Activated T-cell treated with anti-CD3 and anti-CD28 coated beads, Interleukin-2, amount 50 U/mL, for 72 hours (primary cell): Measurements from ENCODE around the gene CDH1. TPM values are rescaled to one million over a fixed set of nuclear protein-coding genes. Genes with fewer than 3 reads are reported as not detected.
"Not testable (repeated sequence)": the region's sequence is repeated elsewhere in the genome, so short reads cannot be mapped to it uniquely, and the experiment has no call there.

Experiments
- ATAC-seq, 2 donors: fragments of 150-1000 bp; cut with Tn5 transposase; replicated peaks in 1 of 2; 2 replicates each; pipeline ENCODE4 v1.10.0; 2021; ENCODE audit warnings: moderate library complexity in 2 of 2, mild to moderate bottlenecking in 1 of 2
- DNase-seq, 2 donors: peaks; one replicate each; pipeline ENCODE4 v3.0.0; 2021 to 2022; ENCODE audit warnings: mixed read lengths in 1 of 2
- H3K27ac Mint-ChIP-seq: one replicate; pipeline ENCODE4 v1.8.0; 2022; ENCODE audit warnings: mild to moderate bottlenecking, moderate library complexity, mixed read lengths
- H3K27me3 Mint-ChIP-seq: one replicate; pipeline ENCODE4 v1.8.0; 2022; ENCODE audit warnings: low read depth, mixed read lengths
- H3K36me3 Mint-ChIP-seq, 2 donors: one replicate each; pipeline ENCODE4 v1.8.0; 2022; ENCODE audit warnings: mixed read lengths in 2 of 2, mild to moderate bottlenecking in 1 of 2; ENCODE audit not compliant: insufficient read depth in 2 of 2
- H3K4me1 Mint-ChIP-seq: one replicate; pipeline ENCODE4 v1.8.0; 2022; ENCODE audit warnings: low read depth, mixed read lengths
- H3K4me3 Mint-ChIP-seq, 2 donors: one replicate each; pipeline ENCODE4 v1.8.0; 2022; ENCODE audit warnings: mild to moderate bottlenecking in 2 of 2, mixed read lengths in 2 of 2, moderate library complexity in 2 of 2
- H3K9me3 Mint-ChIP-seq, 2 donors: one replicate each; pipeline ENCODE4 v1.8.0; 2022; ENCODE audit warnings: mixed read lengths in 2 of 2
- total RNA-seq, 2 donors: library from RNA; stranded (reverse); gene quantifications; one replicate each; pipeline ENCODE4 v1.2.3, GENCODE V29; 2022

CDH1 gene
- total RNA-seq, 2 donors from 2014 or later = 5.2 to 8.6 TPM

DNA sequence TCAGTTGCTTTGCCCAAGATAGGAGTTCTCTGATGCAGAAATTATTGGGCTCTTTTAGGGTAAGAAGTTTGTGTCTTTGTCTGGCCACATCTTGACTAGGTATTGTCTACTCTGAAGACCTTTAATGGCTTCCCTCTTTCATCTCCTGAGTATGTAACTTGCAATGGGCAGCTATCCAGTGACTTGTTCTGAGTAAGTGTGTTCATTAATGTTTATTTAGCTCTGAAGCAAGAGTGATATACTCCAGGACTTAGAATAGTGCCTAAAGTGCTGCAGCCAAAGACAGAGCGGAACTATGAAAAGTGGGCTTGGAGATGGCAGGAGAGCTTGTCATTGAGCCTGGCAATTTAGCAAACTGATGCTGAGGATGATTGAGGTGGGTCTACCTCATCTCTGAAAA lies 97.5 kb downstream of the CDH1 start:
- ATAC-seq (no peak), DNase-seq (no peak)
- Mint-ChIP-seq H3K36me3 (no peaks in the 10 kb centered on the region), H3K4me1 (peaks cover 6% of the 10 kb centered on the region), H3K4me3 (no peak overlapping the region), H3K27ac (no peak overlapping the region), H3K27me3 (no peaks in the 10 kb centered on the region), H3K9me3 (no peaks in the 10 kb centered on the region)

DNA sequence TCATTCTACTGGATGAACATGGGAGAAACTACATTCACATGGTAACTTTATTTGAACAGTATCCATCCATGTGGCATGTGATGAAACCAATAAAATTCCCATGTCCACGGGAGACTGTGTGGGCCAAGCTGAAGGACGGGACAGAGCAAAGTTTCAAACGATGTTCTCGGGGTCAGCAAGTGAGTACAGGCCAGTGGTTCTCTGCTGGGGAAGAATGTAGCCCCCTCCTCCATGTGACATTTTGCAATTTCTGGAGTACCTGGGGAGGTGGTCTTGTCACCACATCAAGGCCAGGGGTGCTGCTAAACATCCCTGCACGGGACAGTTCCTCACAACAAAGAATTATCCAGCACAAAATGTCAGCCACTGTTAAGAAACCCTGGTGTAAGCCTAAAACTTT lies 98.9 kb downstream of the CDH1 start:
- Mint-ChIP-seq H3K36me3 (no peaks in the 10 kb centered on the region), H3K27ac (no peak overlapping the region), H3K4me1 (peaks cover 6% of the 10 kb centered on the region), H3K9me3 (no peaks in the 10 kb centered on the region), H3K4me3 (no peak overlapping the region), H3K27me3 (no peaks in the 10 kb centered on the region)
- DNase-seq (no peak), ATAC-seq (no peak)

DNA sequence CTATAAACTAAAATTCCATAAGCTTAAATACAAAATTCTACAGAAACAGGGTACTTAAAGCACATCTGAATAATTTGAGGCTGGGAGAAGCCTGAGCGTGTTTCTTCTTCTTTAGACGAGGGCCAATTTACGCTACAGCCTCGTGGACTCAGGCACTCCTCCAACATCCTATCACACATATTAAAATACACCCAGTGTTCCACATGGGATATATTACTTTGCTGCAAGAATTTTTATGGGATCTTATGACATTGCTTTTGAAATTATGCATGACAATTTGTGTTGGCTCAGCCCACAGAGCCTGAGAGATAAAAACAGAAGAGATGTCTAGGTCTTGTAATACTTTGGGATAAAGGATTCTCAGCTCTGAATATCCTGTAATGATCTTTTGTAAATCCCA lies 102.7 kb downstream of the CDH1 start:
- peaks cover 18% of the 10 kb centered on the region for H3K4me1 Mint-ChIP-seq
- no peak for ATAC-seq
- no peak for DNase-seq
- no peak overlapping the region for H3K27ac Mint-ChIP-seq
- no peaks in the 10 kb centered on the region for H3K9me3 Mint-ChIP-seq
- no peaks in the 10 kb centered on the region for H3K27me3 Mint-ChIP-seq
- no peak overlapping the region for H3K4me3 Mint-ChIP-seq
- no peaks in the 10 kb centered on the region for H3K36me3 Mint-ChIP-seq

DNA sequence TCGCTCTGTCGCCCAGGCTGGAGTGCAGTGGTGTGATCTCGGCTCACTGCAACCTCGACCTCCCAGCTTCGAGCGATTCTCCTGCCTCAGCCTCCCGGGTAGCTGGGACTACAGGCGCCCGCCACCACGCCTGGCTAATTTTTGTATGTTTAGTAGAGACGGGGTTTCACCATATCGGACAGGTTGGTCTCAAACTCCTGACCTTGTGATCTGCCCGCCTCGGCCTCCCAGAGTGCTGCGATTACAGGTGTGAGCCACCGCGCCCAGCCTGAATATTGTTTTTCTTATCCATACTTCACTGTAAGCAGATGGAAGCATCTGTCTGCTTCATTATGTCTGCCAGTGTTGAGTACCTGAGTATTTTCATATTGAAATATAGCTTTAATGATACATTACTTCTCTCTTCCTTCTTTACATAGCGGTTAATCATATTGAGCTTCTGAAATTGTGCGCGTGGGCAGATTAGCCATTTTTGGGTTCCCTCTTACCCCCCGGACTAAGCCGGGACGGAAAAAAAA lies 105.9 kb downstream of the CDH1 start:
- H3K36me3 Mint-ChIP-seq, H3K27me3 Mint-ChIP-seq, H3K9me3 Mint-ChIP-seq, ATAC-seq: not testable (repeated sequence)
- Mint-ChIP-seq H3K4me1 (peaks cover 42% of the 10 kb centered on the region), H3K4me3 (peak overlapping the region; percentile 95 to 98), H3K27ac (peak overlapping the region; percentile 87)
- peak in 1 of 2 donors; percentile 1 for DNase-seq

DNA sequence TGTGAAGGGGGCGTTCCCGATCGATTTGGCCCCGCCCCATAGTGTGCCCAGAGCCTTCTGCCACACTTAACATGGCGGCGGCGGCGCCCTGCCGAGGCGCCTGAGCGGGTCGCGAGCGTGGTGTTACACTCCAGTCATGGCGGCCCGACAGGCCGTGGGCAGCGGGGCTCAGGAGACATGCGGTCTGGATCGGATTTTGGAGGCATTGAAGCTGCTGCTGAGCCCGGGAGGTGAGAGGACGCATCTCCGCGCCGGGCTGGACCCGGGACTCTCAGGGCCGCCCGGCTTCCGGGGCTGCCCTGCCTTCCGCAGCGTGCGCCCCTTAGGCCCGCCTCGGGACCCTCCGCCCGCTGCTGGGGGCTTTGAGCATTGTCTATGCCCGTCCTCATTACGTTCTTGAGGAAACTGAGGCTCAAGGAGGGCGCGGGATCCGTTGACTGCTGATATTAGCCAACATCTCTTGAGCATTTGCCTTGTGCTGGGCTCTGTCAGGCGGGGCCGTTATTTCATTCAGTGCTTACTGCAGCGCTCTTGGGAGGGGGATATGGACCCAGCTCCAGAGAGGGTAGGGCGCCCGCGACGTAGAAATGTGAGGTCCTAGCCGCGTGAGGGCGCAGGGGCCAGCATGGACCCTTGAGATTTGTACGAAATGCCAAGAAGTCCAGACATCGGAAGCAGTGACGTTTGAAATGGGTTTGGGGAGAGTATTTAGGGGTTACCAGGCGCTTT lies 106.6 kb downstream of the CDH1 start, which contains the start of gene TANGO6:
TSS of gene TANGO6 (plus strand) at position 50 of the 729 bp plus-strand sequence. CDS start at position 137, 87 bp downstream.
- peak within 1 kb of the TSS; percentile 95 to 98 for H3K4me3 Mint-ChIP-seq
- H3K4me1 Mint-ChIP-seq = peaks cover 44% of the 10 kb centered on the region
- H3K27me3 Mint-ChIP-seq = no peaks in the 10 kb centered on the region
- no peaks in the 10 kb centered on the region for H3K9me3 Mint-ChIP-seq
- H3K27ac Mint-ChIP-seq = peak within 1 kb of the TSS; percentile 95
- H3K36me3 Mint-ChIP-seq = no peaks in the 10 kb centered on the region
- peak; percentile 92 to 93 for DNase-seq
- peak; percentile 92 to 93 for ATAC-seq

DNA sequence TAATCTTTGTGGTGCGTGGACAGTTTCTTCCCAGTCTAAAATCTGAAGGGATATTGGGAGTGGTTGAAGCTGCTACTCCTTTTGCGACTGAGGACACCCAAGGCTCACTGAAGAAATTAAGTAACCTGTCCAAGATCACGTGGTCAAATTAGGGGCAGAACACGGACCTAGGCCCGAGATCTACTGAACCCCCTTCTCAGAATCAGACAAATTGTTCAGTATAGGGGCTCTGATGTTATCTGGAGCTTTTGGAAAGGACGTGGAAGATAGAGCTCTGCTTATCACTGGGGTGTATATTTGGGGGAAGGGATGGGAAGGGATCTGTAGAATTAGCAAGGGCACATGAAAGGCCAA lies 107.1 kb downstream of the CDH1 start:
- ATAC-seq (no peak), DNase-seq (no peak)
- H3K9me3 Mint-ChIP-seq = no peaks in the 10 kb centered on the region
- H3K27me3 Mint-ChIP-seq = no peaks in the 10 kb centered on the region
- H3K4me1 Mint-ChIP-seq = peaks cover 44% of the 10 kb centered on the region
- H3K27ac Mint-ChIP-seq = peak overlapping the region; percentile 95
- H3K36me3 Mint-ChIP-seq = no peaks in the 10 kb centered on the region
- peak overlapping the region; percentile 95 to 98 for H3K4me3 Mint-ChIP-seq

DNA sequence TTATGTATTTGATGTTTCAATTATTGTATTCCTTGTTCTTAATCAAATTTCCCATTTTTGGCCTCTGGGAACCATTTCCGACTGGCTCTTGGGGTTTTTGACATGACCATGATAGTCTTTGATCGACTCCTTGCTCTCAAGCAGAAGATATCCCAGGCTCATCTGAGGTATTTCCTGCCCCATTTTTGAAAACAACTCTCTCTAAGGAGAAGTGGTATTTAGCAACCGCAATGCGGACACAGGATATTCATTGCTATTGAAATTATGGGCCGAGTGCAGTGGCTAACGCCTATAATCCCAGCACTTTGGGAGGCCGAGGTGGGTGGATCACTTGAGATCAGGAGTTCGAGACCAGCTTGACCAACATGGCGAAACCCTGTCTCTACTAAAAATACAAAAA lies 111.7 kb downstream of the CDH1 start:
- H3K4me1 Mint-ChIP-seq = peaks cover 36% of the 10 kb centered on the region
- DNase-seq (no peak), ATAC-seq (no peak)
- H3K36me3 Mint-ChIP-seq = no peaks in the 10 kb centered on the region
- H3K4me3 Mint-ChIP-seq = no peak overlapping the region
- H3K27me3 Mint-ChIP-seq = no peaks in the 10 kb centered on the region
- H3K9me3 Mint-ChIP-seq = no peaks in the 10 kb centered on the region
- H3K27ac Mint-ChIP-seq = no peak overlapping the region

DNA sequence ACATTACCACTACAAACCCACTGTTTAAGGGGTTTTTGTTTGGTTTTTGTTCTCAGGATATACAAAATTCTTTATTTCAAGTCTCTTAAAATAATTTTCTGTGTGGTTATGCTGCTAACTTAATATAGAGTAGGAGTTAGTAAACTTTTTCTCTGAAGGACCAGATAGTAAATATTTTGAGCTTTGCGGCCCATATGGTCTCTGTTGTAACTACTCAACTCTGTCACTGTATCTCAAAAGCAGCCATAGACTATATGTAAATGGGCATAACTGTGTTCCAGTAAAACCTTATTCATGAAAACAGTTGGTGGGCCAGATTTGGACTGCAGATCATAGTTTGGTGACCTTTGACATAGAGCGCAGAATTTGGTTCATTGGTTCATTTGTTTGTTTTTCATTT lies 113.4 kb downstream of the CDH1 start:
- H3K27ac Mint-ChIP-seq = no peak overlapping the region
- DNase-seq (no peak), ATAC-seq (no peak)
- peaks cover 20% of the 10 kb centered on the region for H3K4me1 Mint-ChIP-seq
- H3K27me3 Mint-ChIP-seq = no peaks in the 10 kb centered on the region
- no peak overlapping the region for H3K4me3 Mint-ChIP-seq
- H3K9me3 Mint-ChIP-seq = no peaks in the 10 kb centered on the region
- peaks cover 0 to 2% of the 10 kb centered on the region in 2 donors for H3K36me3 Mint-ChIP-seq

DNA sequence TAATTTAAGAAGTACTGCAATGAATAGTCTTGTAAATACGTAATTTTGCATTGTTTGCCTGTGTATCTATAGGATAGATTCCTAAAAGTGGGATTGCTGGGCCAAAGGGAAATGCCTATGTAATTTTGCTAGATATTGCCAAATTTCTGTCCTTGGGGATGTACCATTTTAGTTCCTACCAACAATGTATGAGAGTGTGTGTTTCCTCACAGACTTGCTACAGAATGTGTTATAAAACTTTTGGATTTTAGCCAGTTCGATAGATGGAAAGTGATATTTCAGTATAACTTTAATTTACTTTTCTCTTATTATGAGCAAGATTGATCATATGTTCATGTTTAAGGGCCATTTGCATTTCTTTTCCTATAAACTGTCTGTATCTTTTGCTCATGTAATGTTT lies 114.5 kb downstream of the CDH1 start:
- Mint-ChIP-seq H3K27ac (no peak overlapping the region), H3K9me3 (no peaks in the 10 kb centered on the region), H3K4me1 (peaks cover 16% of the 10 kb centered on the region), H3K27me3 (no peaks in the 10 kb centered on the region), H3K36me3 (peaks cover 0 to 2% of the 10 kb centered on the region in 2 donors), H3K4me3 (no peak overlapping the region)
- DNase-seq (no peak), ATAC-seq (no peak)

DNA sequence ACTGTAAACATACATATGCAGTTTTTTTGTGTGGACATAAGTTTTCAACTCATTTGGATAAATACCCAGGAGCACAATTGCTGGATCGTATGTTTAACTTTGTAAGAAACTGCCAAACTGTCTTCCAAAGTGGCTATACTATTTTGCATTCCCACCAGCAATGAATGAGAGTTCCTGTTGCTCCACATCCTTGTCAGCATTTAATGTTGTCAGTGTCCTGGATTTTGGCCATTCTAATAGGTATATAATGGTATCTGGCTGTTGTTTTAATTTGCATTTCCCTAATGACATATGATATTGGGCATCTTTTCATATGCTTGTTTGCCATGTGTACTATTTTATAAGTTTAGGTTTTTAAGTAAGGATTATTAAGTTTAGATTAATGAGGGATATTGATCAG lies 120.4 kb downstream of the CDH1 start:
- no peak overlapping the region for H3K27ac Mint-ChIP-seq
- H3K27me3 Mint-ChIP-seq = no peaks in the 10 kb centered on the region
- ATAC-seq (no peak), DNase-seq (no peak)
- no peaks in the 10 kb centered on the region for H3K9me3 Mint-ChIP-seq
- H3K4me1 Mint-ChIP-seq = peaks cover 10% of the 10 kb centered on the region
- no peak overlapping the region for H3K4me3 Mint-ChIP-seq
- peaks cover 0 to 2% of the 10 kb centered on the region in 2 donors for H3K36me3 Mint-ChIP-seq

DNA sequence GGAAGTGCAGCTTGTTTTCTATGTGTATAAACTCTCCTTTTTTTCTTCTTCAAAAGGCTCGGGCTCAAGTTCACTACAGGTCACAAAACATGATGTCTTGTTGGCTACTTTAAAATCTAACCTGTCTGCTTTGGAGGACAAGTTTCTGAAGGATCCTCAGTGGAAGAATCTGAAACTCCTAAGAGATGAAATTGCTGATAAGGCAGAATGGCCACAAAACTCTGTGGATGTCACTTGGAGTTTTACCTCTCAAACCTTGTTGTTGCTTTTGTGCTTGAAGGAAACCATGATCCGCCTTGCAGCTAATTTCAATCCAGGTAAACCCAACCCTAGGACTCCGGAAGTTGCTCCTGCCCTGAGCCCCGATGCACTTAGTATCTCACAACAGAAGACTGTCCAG lies 122.7 kb downstream of the CDH1 start:
- DNase-seq (no peak), ATAC-seq (no peak)
- no peak overlapping the region for H3K4me3 Mint-ChIP-seq
- no peaks in the 10 kb centered on the region for H3K27me3 Mint-ChIP-seq
- H3K36me3 Mint-ChIP-seq = peaks cover 0 to 2% of the 10 kb centered on the region in 2 donors
- H3K9me3 Mint-ChIP-seq = no peaks in the 10 kb centered on the region
- H3K4me1 Mint-ChIP-seq = peaks cover 10% of the 10 kb centered on the region
- H3K27ac Mint-ChIP-seq = no peak overlapping the region

DNA sequence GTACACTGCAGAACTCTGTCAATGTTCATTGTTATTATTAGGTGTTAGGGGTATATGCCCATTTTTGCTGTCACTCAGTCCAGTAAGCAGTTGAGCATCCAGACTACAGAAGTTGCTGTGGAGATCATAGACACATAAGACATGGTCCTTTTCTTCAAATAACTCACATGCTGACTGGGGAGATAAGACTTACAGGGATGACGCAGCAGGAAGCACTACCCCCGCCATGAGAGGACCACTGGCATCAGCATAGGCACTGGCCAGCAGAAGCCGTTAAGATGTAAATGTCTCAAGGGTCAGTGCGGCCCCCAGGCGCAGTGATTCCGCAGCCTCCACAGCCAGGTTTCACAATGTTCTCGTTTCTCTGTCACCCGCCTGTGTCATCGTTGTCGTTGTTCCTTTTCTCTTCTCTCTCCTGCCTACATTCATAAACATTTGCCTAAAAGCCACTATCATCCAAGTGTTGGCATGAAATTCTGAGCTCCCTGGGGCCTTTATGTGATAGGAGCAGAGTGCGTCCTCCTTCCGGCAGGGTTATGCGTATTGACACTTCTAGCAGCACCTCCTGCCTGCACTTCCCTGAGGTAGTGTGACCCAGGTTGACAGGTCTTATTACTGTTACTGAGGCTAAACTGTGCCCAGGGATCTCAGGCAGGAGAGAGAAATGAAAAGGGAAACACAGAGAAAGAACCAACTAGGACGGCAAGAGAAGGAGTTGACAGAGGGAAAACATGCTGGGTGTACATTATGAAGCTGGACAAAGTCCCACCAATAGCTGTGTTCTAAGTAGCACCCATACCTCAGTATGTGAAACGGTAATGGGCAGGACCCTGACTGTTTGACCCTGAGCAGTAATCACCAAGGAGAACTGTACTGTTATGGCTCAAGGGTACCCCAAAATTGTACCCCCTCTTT lies 124.1 kb downstream of the CDH1 start:
- H3K4me3 Mint-ChIP-seq = no peak overlapping the region
- DNase-seq (no peak), ATAC-seq (no peak)
- peaks cover 0 to 2% of the 10 kb centered on the region in 2 donors for H3K36me3 Mint-ChIP-seq
- H3K27ac Mint-ChIP-seq = no peak overlapping the region
- H3K9me3 Mint-ChIP-seq = no peaks in the 10 kb centered on the region
- H3K27me3 Mint-ChIP-seq = no peaks in the 10 kb centered on the region
- H3K4me1 Mint-ChIP-seq = peaks cover 10% of the 10 kb centered on the region

DNA sequence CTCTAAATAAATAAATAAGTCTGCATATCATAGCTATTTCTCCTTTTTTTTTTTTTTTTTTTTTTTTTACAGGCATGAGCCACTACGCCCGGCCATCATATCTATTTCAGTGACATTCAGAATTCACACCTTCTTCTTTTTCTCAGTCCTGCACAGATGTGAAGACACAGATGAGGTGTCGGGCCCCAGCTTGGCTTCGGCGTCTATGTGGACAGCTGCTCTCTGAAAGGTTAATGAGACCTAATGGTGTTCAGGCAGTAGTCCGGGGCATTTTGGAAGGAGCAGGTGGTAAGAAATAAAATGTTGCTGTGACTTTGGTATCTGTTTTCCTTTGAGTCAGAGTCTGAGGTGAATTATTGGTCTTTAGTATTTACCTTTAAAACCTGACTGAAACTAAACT lies 129.8 kb downstream of the CDH1 start:
- H3K4me3 Mint-ChIP-seq = no peak overlapping the region
- DNase-seq = no peak

More for the DNA sequence above, 129.8 kb downstream of the CDH1 start:
- Mint-ChIP-seq H3K4me1 (no peaks in the 10 kb centered on the region), H3K36me3 (peaks cover 6 to 12% of the 10 kb centered on the region in 2 donors), H3K27me3 (no peaks in the 10 kb centered on the region), H3K27ac (no peak overlapping the region), H3K9me3 (no peaks in the 10 kb centered on the region)
- no peak for ATAC-seq
